ENCODE results near the gene TMEM106C. TPM values are rescaled to one million over a fixed set of nuclear protein-coding genes. Genes with fewer than 3 reads are reported as not detected.
A peak's percentile ranks its signal among the peaks of the same experiment; 100 is the strongest.

The TMEM106C gene
- total RNA-seq, 1 donor from 2014 or later: 164 TPM

- no peak for DNase-seq (ENCODE audit: low read depth)
- no peak for TF ChIP-seq CTCF (conservative IDR thresholded peaks at IDR 0.05; ENCODE audit: low read depth, low read length)
- H3K4me3 ChIP-seq (ENCODE audit: low read depth, low read length): no peak overlapping the region
Measured at GRCh38 chr12:47946413-47947323, 16.7 kb upstream of the TMEM106C start.

- TF ChIP-seq CTCF (conservative IDR thresholded peaks at IDR 0.05; ENCODE audit: low read depth, low read length): no peak
- DNase-seq (ENCODE audit: low read depth): no peak
- no peak overlapping the region for H3K4me3 ChIP-seq (ENCODE audit: low read depth, low read length)
Measured at GRCh38 chr12:47947341-47947740, 16.1 kb upstream of the TMEM106C start.

- no peak for DNase-seq (ENCODE audit: low read depth)
- no peak overlapping the region for H3K4me3 ChIP-seq (ENCODE audit: low read depth, low read length)
- TF ChIP-seq CTCF (conservative IDR thresholded peaks at IDR 0.05; ENCODE audit: low read depth, low read length): peak; percentile 94
Measured at GRCh38 chr12:47949441-47950341, 13.7 kb upstream of the TMEM106C start.

GRCh38 chr12:47950856-47951468 lies 12.4 kb upstream of the TMEM106C start:
- H3K4me3 ChIP-seq (ENCODE audit: low read depth, low read length): no peak overlapping the region
- TF ChIP-seq CTCF (conservative IDR thresholded peaks at IDR 0.05; ENCODE audit: low read depth, low read length): no peak
- DNase-seq (ENCODE audit: low read depth): no peak

GRCh38 chr12:47954058-47954457 lies 9.3 kb upstream of the TMEM106C start:
- no peak for DNase-seq (ENCODE audit: low read depth)

More at GRCh38 chr12:47954058-47954457, 9.3 kb upstream of the TMEM106C start:
- H3K4me3 ChIP-seq (ENCODE audit: low read depth, low read length): no peak overlapping the region
- no peak for TF ChIP-seq CTCF (conservative IDR thresholded peaks at IDR 0.05; ENCODE audit: low read depth, low read length)

Measured in epithelial cell of proximal tubule (primary cell).